GM18909 (cell line): ENCODE data around the gene FAM13A.

Experiments used
- ATAC-seq: cut with Tn5 transposase; IDR thresholded peaks from one replicate; pipeline ENCODE4 v1.9.1; 2021; ENCODE audit warnings: mild to moderate bottlenecking; ENCODE audit not compliant: unreplicated experiment, poor library complexity

Gene FAM13A

GRCh38 chr4:88705223-88705622, 351.8 kb downstream of the FAM13A start:
- ATAC-seq: no peak

- no peak for ATAC-seq
Measured at GRCh38 chr4:88702782-88703181, 354.2 kb downstream of the FAM13A start.

GRCh38 chr4:88698519-88698918, 358.5 kb downstream of the FAM13A start:
- no peak for ATAC-seq

GRCh38 chr4:88697588-88698329, 359.2 kb downstream of the FAM13A start, which contains the start of gene NAP1L5:
TSS of gene NAP1L5 (minus strand) at chr4:88697829. CDS start at chr4:88697754, 75 bp downstream.
- ATAC-seq: peak; percentile 92

- ATAC-seq: no peak
Measured at GRCh38 chr4:88697141-88697540, 359.8 kb downstream of the FAM13A start.

GRCh38 chr4:88696630-88697029, 360.4 kb downstream of the FAM13A start:
- no peak for ATAC-seq

GRCh38 chr4:88693792-88694191, 363.2 kb downstream of the FAM13A start:
- ATAC-seq: no peak

GRCh38 chr4:88690355-88690754, 366.6 kb downstream of the FAM13A start:
- ATAC-seq: no peak

GRCh38 chr4:88681209-88681608, 375.8 kb downstream of the FAM13A start:
- no peak for ATAC-seq
